Measurements from ENCODE around the gene SLC13A1.
"Not testable (repeated sequence)": the region's sequence is repeated elsewhere in the genome, so short reads cannot be mapped to it uniquely, and the experiment has no call there.

SLC13A1 gene

DNA sequence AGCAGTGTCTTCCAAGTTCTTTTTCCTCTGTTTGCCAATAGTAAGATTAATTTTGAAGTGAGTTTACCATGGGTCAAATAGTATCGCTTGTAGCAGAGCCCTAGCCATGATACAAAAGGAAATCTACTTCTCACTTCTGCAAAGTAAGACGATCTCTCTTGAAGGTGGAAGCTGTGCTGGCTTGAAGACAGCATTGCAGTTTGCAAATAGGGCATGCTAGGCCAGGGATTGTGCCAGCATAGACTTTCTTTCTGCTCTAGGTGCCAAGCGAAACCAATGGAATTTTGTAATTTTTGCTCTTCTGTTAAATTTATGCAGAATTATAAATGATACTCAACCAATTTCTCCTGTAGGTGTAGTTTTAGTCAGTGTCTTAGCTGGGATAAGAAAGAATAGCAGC lies 74.5 kb downstream of the SLC13A1 start:
- DNase-seq = no peak

GRCh38 chr7:123122916-123123315 lies 76.9 kb downstream of the SLC13A1 start:
- DNase-seq = no peak

GRCh38 chr7:123120286-123120685 lies 79.5 kb downstream of the SLC13A1 start:
- peak; percentile 58 for DNase-seq

DNA sequence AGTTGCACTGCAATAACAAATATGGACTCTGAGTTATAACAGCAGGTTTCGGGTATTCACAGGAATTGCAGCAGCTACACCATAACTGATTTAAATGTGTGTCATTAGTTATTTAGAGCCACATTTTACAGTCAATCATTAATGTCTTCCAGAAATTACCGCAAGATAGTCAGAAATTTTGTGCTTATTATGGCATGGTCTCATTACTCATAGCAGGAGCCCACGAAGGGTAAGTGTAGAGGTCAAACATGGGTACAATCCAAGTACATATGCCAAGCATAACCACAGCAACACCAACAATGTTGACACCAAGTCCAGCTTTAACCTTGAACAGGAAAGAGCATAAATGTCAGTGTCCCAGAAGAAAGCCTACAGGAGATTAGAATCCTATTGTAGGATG lies 84.4 kb downstream of the SLC13A1 start:
- no peak for DNase-seq

DNA sequence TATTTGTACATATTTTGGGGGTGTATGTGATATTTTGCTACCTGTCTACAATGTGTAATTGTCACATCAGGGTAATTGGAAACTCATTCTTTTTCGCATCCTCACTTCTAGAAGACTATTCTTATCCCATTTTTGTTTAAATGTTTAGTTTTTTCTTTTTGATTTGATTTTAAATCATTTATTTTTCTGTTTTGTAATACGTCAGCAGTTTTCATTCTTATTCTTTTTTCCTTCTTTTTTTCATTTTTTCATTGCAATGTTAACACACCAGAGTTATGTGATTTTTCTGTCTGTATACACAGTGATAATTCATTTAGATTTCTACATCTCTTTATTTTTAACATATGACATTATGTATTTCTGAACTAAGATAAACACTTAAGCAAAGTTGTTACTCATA lies 85.5 kb downstream of the SLC13A1 start:
- DNase-seq = no peak

DNA sequence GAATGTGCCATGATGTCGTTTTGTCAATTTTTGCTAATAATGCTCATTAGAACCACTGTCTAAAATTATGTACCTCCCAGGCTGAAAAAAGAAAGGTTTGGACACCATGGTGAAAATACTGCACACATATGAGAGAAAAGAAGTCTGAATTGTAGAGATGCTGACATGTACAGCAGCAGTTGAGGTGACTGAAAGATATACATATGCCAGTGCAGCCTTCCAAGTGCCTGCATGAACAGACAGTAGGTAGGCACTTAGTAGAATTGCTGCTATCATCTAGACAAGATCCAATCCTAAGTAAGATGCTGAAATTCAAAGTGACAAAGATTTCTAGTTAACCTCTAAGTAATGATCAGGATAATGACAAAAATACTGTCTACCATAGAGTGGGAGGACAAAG lies 86.9 kb downstream of the SLC13A1 start:
- no peak for DNase-seq

DNA sequence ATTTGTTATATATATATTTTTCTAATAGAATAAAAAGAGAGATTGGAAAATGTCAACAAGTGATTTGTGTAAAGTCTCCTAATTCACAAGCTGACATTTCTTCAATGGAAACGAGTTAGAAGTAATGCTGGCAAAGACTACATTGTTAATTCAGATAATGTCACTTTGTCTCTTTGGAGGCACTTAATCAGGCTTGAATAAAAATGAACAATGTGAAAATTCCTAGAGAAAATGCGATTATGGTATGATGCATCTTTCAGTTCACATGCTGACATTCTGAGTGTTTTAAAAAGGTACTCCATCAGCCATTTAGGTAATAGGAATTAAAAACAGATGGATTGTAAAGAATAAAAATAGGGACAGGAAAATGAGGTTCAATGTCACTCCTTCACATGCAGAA lies 100.1 kb downstream of the SLC13A1 start:
- DNase-seq = no peak

DNA sequence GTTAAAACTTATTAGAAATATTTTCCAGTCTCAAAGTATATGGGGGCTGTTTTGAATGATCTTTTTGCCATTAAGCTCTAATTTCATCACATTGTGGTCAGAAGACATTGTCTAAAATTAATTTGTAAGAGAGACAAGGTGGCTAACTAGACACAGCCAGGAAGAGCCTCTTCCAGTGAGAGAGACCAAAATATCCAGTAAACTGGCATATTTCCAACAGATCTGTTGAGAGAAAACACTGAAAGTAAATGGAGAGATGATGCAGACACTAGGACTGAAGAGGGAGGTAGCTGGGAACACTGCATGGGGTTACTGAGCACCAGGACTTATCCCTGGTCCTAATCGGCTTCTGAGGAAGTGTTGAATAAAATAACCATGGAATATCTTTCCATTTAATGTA lies 102.8 kb downstream of the SLC13A1 start:
- DNase-seq = no peak

GRCh38 chr7:123096434-123096833 lies 103.3 kb downstream of the SLC13A1 start:
- no peak for DNase-seq

DNA sequence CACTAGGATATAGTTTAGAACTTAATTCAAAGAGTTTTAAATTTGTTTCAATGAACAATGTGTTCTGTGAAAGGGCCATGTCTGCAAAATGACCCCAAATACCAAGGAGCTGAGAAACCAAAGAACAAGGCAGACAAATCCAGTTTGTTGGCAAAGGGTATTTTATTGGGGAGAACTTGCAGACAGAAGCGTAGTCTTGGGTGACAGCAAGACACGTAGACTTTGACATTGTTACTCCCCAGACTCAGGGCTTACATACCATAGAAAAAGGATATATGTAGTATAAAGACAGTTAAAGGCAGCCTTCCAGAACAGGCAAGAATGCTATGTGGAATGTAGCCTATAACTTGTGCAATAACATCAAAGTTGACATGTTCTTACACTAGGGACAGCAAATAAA lies 109.3 kb downstream of the SLC13A1 start:
- DNase-seq = no peak

- DNase-seq = not testable (repeated sequence)
Measured at GRCh38 chr7:123086910-123087309, 112.9 kb downstream of the SLC13A1 start.

- not testable (repeated sequence) for DNase-seq
Measured at GRCh38 chr7:123084861-123085260, 114.9 kb downstream of the SLC13A1 start.

GRCh38 chr7:123079021-123079420 lies 120.7 kb downstream of the SLC13A1 start:
- DNase-seq = no peak

DNA sequence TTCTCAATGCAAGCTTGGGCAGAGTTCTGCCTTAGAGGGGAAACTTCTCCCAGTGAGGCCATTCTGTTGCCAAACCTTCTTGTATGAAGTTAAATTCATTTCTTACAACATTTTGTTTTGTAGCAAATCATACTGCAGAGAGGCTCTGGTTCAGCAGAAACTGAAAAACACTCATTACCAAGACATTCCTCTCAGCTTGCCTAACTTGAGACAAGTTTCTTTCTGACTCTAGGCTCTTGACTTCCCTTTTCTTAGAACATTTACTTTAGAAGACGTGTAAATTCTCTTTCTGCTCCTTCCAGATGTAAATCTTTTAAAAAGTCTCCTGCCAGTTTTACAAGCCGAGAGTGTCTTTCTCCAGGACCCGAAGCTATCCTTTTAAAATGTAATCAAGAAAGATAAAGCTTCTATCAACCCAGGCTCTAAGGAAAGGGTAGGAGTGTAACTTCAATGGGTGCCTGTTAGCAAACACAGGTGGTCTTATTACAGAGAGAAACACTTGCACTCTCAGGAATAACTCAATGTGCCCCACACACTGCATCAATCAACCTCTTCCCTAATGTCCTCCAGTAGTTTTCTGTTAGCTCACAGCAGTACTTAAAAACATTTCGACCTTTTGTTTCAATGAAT lies 123.8 kb downstream of the SLC13A1 start:
- no peak for DNase-seq

DNA sequence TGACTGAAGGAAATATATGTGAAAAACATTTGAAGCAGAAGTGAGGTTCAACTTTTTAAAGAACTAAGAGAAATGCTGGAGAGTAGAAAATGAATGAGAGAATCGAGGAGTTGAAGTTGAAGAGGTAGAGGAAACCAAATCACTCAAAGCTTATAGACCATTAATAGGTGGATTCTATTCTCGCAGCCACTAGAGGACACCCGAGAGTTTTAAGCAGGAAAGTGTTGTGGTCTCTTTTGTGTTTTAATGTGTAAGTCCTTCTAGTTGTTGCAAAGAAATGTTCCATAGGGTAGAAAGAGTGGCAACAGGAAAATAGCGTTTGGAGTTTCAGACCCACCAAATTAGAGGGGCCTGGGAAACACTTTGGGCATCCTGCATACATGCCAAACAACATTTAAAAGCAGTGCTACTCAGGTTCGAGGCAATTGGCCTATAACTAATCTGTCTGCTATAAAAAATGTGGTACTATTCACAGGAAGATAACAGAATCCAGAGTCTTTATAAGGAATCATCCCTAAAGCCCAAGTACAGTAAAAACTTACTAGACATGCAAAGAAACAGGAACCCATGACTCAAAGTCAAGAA lies 129.0 kb downstream of the SLC13A1 start:
- no peak for DNase-seq

DNA sequence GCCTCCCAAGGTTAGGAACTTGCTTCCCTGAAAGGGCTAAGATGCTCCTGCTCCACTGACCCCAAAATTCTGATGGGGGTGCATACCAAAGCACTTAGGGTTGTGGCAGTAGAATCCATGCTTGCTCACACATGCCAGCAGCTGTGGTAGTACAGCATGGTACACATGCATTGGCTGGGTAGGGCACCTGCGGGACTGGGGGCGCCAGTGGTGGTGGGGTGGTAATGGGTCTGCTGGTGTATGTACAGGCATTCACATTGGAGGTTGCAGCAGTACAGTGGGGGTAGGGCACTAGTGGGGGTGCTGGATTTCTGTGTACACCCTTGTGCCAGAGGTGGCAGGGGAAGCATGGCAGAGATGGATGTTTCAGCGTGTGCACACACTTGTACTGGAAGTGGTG lies 132.0 kb downstream of the SLC13A1 start:
- no peak for DNase-seq

All from fibroblast of skin of abdomen (primary cell).